A549 (cell line): ENCODE data around the gene ELF4.

Source experiments
- CEBPB ChIP-seq, 2 experiments: fragments of >200 bp in 1 of 2; sonication (Bioruptor Twin) in 1 of 2; formaldehyde crosslinking in 1 of 2; IDR thresholded peaks; 2 replicates each; pipeline ENCODE4 v1.6.1; 2012 to 2016
- CHD2 ChIP-seq: fragments of 150-350 bp; IDR thresholded peaks from 2 replicates; pipeline ENCODE4 v1.6.1; 2014; ENCODE audit warnings: low read length; ENCODE audit not compliant: partially characterized antibody
- EP300 ChIP-seq, 2 experiments: fragments of >200 bp; sonication (Bioruptor Twin); formaldehyde crosslinking; IDR thresholded peaks; 2 replicates in 1 of 2; 3 replicates in 1 of 2; pipeline ENCODE4 v1.6.1; 2016 to 2017
- JUN ChIP-seq, 2 experiments: fragments of >200 bp; sonication (Bioruptor Twin); formaldehyde crosslinking; IDR thresholded peaks; 2 replicates in 1 of 2; 3 replicates in 1 of 2; pipeline ENCODE4 v1.6.1; 2016 to 2017
- KDM1A ChIP-seq: fragments of 200-600 bp; sonication (generic); IDR thresholded peaks from 2 replicates; pipeline ENCODE4 v1.6.1; 2016; ENCODE audit warnings: low read depth, mild to moderate bottlenecking
- NFE2L2 ChIP-seq: fragments of 150-350 bp; conservative IDR thresholded peaks from 2 replicates; pipeline ENCODE4 v1.6.1; 2014; ENCODE audit warnings: low read length
- NPAS2 ChIP-seq: fragments of 250-450 bp; sonication (Bioruptor Pico); IDR thresholded peaks from 2 replicates; pipeline ENCODE4 v1.8.0; 2022; ENCODE audit warnings: mild to moderate bottlenecking, moderate library complexity, borderline replicate concordance
- POLR2A ChIP-seq: IDR thresholded peaks from 2 replicates; pipeline ENCODE4 v1.6.1; 2012; ENCODE audit warnings: mild to moderate bottlenecking, low read length
- RCOR1 ChIP-seq: fragments of 150-350 bp; IDR thresholded peaks from 2 replicates; pipeline ENCODE4 v1.6.1; 2014; ENCODE audit warnings: antibody characterized with exemption, low read length, low read depth
- RFX5 ChIP-seq: fragments of 450-650 bp; IDR thresholded peaks from 2 replicates; pipeline ENCODE4 v1.7.1; 2014; ENCODE audit warnings: antibody characterized with exemption, mild to moderate bottlenecking, moderate library complexity
- ZSCAN20 ChIP-seq: fragments of 250-450 bp; sonication (Bioruptor Pico); IDR thresholded peaks from 2 replicates; pipeline ENCODE4 v1.8.0; 2022; ENCODE audit warnings: mild to moderate bottlenecking, moderate library complexity
- TF ChIP-seq, protein P1 (sequence below): fragments of 200-600 bp; sonication (generic); IDR thresholded peaks from 2 replicates; pipeline ENCODE4 v1.6.1; 2016; ENCODE audit warnings: antibody characterized with exemption, mild to moderate bottlenecking, moderate library complexity
- TF ChIP-seq, protein P2 (sequence below): IDR thresholded peaks from 2 replicates; pipeline ENCODE4 v1.6.1; 2012; ENCODE audit warnings: low read depth, borderline replicate concordance
- TF ChIP-seq, protein P3 (sequence below): fragments of >200 bp; sonication (Bioruptor Twin); formaldehyde crosslinking; IDR thresholded peaks from 3 replicates; pipeline ENCODE4 v1.5.1; 2016

DNA sequence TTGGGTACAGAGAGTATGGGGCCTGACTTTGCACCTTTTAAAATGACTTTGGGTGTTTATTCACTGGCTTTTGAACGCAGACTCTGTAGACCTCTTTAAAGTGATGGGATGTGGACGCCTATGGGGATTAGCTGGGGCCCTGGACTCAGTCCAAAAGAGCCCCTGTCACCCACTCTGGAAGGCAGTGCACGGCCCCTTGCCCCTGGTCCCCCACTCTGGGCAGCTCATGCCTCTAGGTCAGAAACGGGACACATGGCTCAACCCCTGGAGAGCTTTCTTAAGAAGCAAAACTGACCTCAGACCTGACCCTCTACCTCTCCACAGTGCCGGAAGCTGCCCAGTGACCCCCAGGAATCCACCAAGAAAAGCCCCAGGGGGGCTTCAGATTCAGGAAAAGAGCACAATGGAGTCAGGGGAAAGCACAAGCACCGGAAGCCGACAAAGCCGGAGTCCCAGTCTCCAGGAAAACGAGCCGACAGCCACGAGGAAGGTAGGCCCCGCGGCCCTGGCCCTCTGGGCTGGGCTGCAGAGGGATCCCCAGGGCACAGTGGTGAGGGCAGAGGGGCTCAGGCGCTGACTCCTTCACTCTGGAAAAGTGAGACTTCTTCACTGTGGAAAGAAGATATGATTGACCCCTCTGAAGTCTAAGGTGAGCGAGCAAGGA, 89.5 kb downstream of the ELF4 start:
- TF ChIP-seq, protein P1, sequence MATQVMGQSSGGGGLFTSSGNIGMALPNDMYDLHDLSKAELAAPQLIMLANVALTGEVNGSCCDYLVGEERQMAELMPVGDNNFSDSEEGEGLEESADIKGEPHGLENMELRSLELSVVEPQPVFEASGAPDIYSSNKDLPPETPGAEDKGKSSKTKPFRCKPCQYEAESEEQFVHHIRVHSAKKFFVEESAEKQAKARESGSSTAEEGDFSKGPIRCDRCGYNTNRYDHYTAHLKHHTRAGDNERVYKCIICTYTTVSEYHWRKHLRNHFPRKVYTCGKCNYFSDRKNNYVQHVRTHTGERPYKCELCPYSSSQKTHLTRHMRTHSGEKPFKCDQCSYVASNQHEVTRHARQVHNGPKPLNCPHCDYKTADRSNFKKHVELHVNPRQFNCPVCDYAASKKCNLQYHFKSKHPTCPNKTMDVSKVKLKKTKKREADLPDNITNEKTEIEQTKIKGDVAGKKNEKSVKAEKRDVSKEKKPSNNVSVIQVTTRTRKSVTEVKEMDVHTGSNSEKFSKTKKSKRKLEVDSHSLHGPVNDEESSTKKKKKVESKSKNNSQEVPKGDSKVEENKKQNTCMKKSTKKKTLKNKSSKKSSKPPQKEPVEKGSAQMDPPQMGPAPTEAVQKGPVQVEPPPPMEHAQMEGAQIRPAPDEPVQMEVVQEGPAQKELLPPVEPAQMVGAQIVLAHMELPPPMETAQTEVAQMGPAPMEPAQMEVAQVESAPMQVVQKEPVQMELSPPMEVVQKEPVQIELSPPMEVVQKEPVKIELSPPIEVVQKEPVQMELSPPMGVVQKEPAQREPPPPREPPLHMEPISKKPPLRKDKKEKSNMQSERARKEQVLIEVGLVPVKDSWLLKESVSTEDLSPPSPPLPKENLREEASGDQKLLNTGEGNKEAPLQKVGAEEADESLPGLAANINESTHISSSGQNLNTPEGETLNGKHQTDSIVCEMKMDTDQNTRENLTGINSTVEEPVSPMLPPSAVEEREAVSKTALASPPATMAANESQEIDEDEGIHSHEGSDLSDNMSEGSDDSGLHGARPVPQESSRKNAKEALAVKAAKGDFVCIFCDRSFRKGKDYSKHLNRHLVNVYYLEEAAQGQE = no peak
- TF ChIP-seq NPAS2 (CRISPR knock-in tag) = no peak
- TF ChIP-seq, protein P2, sequence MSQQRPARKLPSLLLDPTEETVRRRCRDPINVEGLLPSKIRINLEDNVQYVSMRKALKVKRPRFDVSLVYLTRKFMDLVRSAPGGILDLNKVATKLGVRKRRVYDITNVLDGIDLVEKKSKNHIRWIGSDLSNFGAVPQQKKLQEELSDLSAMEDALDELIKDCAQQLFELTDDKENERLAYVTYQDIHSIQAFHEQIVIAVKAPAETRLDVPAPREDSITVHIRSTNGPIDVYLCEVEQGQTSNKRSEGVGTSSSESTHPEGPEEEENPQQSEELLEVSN = no peak
- no peak for TF ChIP-seq CHD2
- no peak for TF ChIP-seq EP300 (IDR thresholded peaks at IDR 0.05)
- no peak for TF ChIP-seq POLR2A
- TF ChIP-seq, protein P3, sequence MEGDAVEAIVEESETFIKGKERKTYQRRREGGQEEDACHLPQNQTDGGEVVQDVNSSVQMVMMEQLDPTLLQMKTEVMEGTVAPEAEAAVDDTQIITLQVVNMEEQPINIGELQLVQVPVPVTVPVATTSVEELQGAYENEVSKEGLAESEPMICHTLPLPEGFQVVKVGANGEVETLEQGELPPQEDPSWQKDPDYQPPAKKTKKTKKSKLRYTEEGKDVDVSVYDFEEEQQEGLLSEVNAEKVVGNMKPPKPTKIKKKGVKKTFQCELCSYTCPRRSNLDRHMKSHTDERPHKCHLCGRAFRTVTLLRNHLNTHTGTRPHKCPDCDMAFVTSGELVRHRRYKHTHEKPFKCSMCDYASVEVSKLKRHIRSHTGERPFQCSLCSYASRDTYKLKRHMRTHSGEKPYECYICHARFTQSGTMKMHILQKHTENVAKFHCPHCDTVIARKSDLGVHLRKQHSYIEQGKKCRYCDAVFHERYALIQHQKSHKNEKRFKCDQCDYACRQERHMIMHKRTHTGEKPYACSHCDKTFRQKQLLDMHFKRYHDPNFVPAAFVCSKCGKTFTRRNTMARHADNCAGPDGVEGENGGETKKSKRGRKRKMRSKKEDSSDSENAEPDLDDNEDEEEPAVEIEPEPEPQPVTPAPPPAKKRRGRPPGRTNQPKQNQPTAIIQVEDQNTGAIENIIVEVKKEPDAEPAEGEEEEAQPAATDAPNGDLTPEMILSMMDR = no peak
- no peak for TF ChIP-seq ZSCAN20 (CRISPR knock-in tag)
- TF ChIP-seq CEBPB (IDR thresholded peaks at IDR 0.05) = no peak
- TF ChIP-seq RFX5 = no peak
- TF ChIP-seq JUN (IDR thresholded peaks at IDR 0.05) = no peak
- no peak for TF ChIP-seq KDM1A
- TF ChIP-seq RCOR1 = no peak
- no peak for TF ChIP-seq NFE2L2
